PC-3 (cell line): Measurements from ENCODE around the gene THBS3.

Experiments used
- CTCF ChIP-seq: fragments of 300-600 bp; sonication (generic); conservative IDR thresholded peaks from 2 replicates; pipeline ENCODE4 v1.5.1; 2017; ENCODE audit warnings: antibody characterized with exemption, low read depth, mild to moderate bottlenecking, low read length
- EZH2 ChIP-seq: fragments of 300-600 bp; sonication (generic); IDR thresholded peaks from one replicate; pipeline ENCODE4 v1.6.1; 2017; ENCODE audit warnings: antibody characterized with exemption, mild to moderate bottlenecking, low read length; ENCODE audit not compliant: unreplicated experiment

GRCh38 chr1:155158991-155159390 lies 48.7 kb downstream of the THBS3 start:
- TF ChIP-seq CTCF = no peak
- TF ChIP-seq EZH2 = no peak
